Measurements from ENCODE around the gene SLC24A3. TPM values are rescaled to one million over a fixed set of nuclear protein-coding genes. Genes with fewer than 3 reads are reported as not detected.

The SLC24A3 gene
- total RNA-seq, 1 donor from 2014 or later: not detected

DNA sequence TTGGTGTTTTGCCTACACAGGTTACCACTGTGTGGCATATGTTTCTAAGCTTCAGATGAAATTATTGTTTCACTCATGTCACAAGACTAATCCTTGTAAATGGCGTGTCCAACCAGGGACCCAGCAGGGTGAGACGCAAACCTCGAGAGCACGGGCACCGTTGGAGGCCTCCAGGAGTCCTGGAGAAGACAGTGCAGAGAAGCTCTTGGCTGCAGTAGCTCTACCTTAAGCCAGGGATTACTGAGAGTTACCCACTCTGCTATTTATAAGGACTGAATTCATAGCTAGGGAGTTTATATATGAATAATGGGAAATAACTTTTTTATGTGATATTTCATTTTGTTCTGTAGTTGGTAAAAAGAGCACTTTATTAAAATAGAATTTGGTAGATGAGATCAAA, 137.4 kb downstream of the SLC24A3 start:
- Mint-ChIP-seq H3K27ac (no peak overlapping the region), H3K9me3 (no peaks in the 10 kb centered on the region), H3K4me1 (ENCODE audit: low read depth) (no peaks in the 10 kb centered on the region), H3K4me3 (ENCODE audit: low read depth) (no peak overlapping the region), H3K36me3 (ENCODE audit: low read depth) (no peaks in the 10 kb centered on the region), H3K27me3 (ENCODE audit: low read depth) (no peaks in the 10 kb centered on the region)
- no peak for DNase-seq (ENCODE audit: low spot score)
- intact Hi-C loops (cut with micrococcal nuclease): no loop called here

DNA sequence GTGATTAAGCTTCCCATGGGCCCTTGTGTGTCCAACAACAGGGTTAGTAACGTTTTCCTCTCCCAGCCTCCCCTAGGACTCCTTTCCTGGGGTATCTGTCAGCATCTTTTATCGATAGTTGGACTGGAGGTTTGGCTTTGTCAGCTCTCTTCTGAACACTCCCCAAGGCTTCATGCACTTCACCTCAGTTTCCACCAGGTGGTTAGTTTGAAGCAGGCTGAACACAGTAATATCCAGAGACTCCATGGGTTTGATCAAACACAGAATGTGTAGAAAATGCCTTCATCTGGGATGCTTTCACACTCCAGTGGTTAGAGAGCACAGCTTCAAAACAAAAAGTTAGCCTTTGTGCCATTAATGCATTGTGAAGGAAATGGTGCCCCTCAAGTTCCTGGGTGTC, 139.1 kb downstream of the SLC24A3 start:
- Mint-ChIP-seq H3K36me3 (ENCODE audit: low read depth) (no peaks in the 10 kb centered on the region), H3K27me3 (ENCODE audit: low read depth) (no peaks in the 10 kb centered on the region), H3K27ac (no peak overlapping the region), H3K4me3 (ENCODE audit: low read depth) (no peak overlapping the region), H3K9me3 (no peaks in the 10 kb centered on the region), H3K4me1 (ENCODE audit: low read depth) (no peaks in the 10 kb centered on the region)
- intact Hi-C loops (cut with micrococcal nuclease): no loop called here
- DNase-seq (ENCODE audit: low spot score): no peak

DNA sequence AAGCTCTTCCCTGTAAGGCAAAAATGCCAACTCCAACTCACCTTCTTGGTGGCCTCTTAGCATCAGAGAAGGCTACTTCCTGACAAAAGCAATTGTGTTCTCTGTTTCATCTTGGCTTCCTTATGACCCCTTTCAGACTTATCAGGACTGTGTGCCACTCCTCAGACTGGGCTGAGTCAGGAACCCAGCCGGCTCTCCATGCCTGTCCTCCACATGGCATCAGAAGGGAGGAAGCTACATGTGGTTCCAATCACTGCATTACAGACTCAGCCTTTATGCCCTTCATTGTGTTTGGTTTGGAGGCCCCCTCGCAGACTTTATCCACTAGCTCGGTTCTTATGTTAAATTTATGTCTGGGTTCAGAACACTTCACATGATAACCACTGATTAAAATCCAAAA, 142.5 kb downstream of the SLC24A3 start:
- Mint-ChIP-seq H3K4me1 (ENCODE audit: low read depth) (no peaks in the 10 kb centered on the region), H3K27me3 (ENCODE audit: low read depth) (no peaks in the 10 kb centered on the region), H3K36me3 (ENCODE audit: low read depth) (no peaks in the 10 kb centered on the region), H3K27ac (no peak overlapping the region), H3K9me3 (no peaks in the 10 kb centered on the region), H3K4me3 (ENCODE audit: low read depth) (no peak overlapping the region)
- intact Hi-C loops (cut with micrococcal nuclease): no loop called here
- no peak for DNase-seq (ENCODE audit: low spot score)

DNA sequence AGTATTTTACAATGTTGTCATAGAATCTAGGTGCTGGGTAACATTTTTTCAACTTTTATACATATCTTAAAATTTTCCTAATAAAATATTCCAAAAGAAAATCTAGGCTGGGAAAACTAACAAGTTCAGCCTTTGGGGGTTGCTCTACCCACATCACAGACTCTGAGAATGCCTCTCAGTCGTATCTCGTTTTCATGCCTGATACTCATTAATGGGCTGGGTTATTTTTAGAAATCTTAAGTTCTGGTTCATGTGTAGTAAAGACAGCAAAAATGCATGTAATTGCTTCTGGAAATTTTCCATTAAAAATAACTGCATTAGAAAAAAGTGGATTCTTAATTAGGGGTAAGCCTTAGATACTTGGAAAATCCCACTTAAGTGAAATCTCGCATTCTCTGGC, 149.3 kb downstream of the SLC24A3 start:
- intact Hi-C loops (cut with micrococcal nuclease): no loop called here
- no peaks in the 10 kb centered on the region for H3K9me3 Mint-ChIP-seq
- no peaks in the 10 kb centered on the region for H3K27me3 Mint-ChIP-seq (ENCODE audit: low read depth)

DNA sequence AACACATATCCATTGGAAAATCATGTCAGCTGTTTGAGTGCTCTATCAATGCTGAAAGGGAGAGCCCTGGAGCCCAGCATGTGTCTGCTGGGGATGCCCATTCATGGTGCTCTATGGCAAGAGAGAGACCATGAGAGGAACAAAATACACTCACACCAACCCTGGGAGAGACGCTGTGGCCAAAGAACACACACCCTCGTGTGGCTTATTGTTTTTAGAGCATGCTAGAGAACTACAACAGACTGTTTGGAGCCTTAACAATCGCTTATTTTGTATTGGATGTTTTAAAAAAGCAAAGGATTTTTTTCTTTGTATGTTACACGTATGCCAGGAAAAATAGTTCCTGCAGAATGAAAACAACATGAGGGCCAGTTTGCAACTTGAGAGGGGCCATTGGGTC, 151.0 kb downstream of the SLC24A3 start:
- no peaks in the 10 kb centered on the region for H3K9me3 Mint-ChIP-seq
- no peaks in the 10 kb centered on the region for H3K36me3 Mint-ChIP-seq (ENCODE audit: low read depth)
- intact Hi-C loops (cut with micrococcal nuclease): no loop called here
- H3K27me3 Mint-ChIP-seq (ENCODE audit: low read depth): no peaks in the 10 kb centered on the region
- no peak overlapping the region for H3K27ac Mint-ChIP-seq
- H3K4me3 Mint-ChIP-seq (ENCODE audit: low read depth): no peak overlapping the region
- DNase-seq (ENCODE audit: low spot score): no peak
- H3K4me1 Mint-ChIP-seq (ENCODE audit: low read depth): no peaks in the 10 kb centered on the region

More for the DNA sequence above, 149.3 kb downstream of the SLC24A3 start:
- no peak overlapping the region for H3K4me3 Mint-ChIP-seq (ENCODE audit: low read depth)
- no peaks in the 10 kb centered on the region for H3K36me3 Mint-ChIP-seq (ENCODE audit: low read depth)
- no peak overlapping the region for H3K27ac Mint-ChIP-seq
- no peaks in the 10 kb centered on the region for H3K4me1 Mint-ChIP-seq (ENCODE audit: low read depth)
- DNase-seq (ENCODE audit: low spot score): no peak

DNA sequence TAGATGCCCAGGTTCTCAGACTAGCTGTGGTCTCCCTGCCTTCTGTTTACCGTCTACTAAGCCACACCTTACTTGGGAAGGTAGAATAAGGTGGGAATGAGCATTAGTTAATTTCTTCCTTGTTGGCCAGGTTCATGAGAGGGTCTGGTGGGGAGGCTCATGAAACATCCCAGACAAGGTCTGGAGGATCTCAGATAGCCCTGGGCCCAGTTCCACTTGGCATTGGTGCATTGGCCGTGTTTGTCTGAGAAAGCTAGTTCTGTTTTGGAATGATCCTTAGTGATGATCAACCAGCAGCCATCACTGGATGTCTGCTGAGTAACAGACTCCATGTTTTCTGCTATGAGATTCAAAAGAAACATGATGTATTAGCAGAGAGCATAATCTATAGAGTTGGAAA, 155.1 kb downstream of the SLC24A3 start:
- Mint-ChIP-seq H3K4me1 (ENCODE audit: low read depth) (no peaks in the 10 kb centered on the region), H3K9me3 (no peaks in the 10 kb centered on the region), H3K36me3 (ENCODE audit: low read depth) (no peaks in the 10 kb centered on the region), H3K27ac (no peak overlapping the region), H3K4me3 (ENCODE audit: low read depth) (no peak overlapping the region), H3K27me3 (ENCODE audit: low read depth) (no peaks in the 10 kb centered on the region)
- intact Hi-C loops (cut with micrococcal nuclease): no loop called here
- DNase-seq (ENCODE audit: low spot score): no peak

DNA sequence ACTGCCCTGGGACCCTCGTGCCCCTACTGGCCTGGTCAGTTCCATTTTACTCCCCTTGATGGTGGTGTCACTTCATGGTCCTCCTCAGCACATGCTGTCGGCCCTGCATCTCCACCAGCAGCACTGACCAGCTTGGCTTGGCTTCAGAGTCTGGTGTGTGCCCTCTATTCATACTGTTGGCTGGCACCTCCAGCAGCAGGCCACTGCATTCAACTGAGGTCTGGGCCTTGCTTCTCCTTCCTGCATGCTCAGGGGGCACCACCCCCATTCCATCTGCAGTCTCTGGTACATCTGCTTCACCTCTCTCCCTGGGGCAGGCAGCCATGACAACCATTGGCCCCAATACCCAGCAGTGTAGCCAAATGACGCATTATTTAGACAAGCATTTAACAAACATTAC, 155.9 kb downstream of the SLC24A3 start:
- no peaks in the 10 kb centered on the region for H3K36me3 Mint-ChIP-seq (ENCODE audit: low read depth)
- H3K4me3 Mint-ChIP-seq (ENCODE audit: low read depth): no peak overlapping the region
- intact Hi-C loops (cut with micrococcal nuclease): no loop called here
- DNase-seq (ENCODE audit: low spot score): no peak
- no peaks in the 10 kb centered on the region for H3K27me3 Mint-ChIP-seq (ENCODE audit: low read depth)
- H3K27ac Mint-ChIP-seq: no peak overlapping the region
- H3K4me1 Mint-ChIP-seq (ENCODE audit: low read depth): no peaks in the 10 kb centered on the region
- no peaks in the 10 kb centered on the region for H3K9me3 Mint-ChIP-seq

DNA sequence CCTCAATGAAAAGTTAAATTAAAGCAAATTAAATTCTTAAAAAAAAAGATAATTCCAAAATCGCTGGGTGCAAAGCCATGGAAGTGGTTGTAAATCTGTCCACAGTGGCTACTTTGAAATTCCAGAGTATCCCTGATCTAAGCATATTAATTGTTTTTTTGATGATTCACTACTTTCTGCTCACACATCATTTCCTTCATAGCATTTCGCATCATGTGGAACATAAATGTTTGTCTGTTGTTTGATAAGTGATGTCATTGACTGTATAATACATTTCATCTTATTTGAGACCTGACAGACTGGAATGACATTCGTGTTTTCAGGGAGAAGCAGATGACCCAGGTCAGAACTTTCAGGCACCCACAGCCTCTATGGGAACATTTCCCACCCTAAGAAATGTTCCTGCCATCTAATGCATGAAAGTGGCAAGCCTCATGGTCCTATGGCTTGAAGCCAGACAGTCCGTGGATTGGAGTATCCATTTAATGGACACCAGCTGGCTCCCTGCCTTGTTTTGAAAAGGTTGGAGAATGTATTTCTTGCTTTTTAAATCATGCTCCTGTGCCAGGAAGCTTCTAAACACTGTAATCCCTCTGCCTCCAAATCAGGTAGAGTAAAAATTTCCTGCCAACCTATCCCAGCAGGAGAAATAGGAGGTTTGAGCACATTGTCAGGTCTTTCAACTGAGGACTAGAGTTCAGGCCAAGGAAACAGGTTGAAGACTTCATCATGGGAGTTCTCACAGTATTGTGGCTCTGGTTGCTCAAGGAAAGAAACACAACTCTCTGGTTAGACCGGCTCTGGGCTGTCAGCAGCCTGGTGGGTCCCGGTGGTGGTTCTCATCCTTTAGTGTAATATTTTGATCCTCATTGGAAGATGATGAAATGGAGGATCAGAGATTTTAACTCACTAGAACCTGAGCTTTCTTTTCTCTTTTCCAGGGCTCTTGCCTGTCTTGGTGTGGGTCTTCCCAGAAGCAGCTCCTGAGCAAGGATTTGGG, 157.9 kb downstream of the SLC24A3 start:
- Mint-ChIP-seq H3K4me3 (ENCODE audit: low read depth) (no peak overlapping the region), H3K36me3 (ENCODE audit: low read depth) (no peaks in the 10 kb centered on the region), H3K9me3 (no peaks in the 10 kb centered on the region), H3K27me3 (ENCODE audit: low read depth) (no peaks in the 10 kb centered on the region), H3K4me1 (ENCODE audit: low read depth) (no peaks in the 10 kb centered on the region), H3K27ac (no peak overlapping the region)
- intact Hi-C loops (cut with micrococcal nuclease): no loop called here
- DNase-seq (ENCODE audit: low spot score): no peak

DNA sequence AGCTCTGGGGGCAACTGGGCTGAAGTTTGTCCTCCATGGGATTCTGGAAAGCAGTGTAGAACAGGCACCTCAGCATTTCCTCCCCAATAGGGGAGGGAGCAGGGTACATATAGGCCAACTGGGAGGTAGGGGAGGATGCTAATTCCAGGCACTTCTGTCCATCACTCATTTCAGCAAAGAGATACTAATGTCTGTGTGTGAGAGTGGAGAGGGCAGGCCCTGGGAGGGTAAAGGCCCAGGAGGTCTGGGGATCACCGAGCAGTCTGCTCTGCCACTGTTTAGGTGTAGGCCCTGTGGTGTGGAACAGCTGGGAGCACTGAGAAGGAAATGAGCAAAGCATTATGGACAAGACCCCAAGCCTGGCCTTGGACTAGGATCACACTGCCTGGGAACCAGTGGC, 158.7 kb downstream of the SLC24A3 start:
- no peaks in the 10 kb centered on the region for H3K9me3 Mint-ChIP-seq
- H3K27me3 Mint-ChIP-seq (ENCODE audit: low read depth): no peaks in the 10 kb centered on the region
- H3K27ac Mint-ChIP-seq: no peak overlapping the region
- no peaks in the 10 kb centered on the region for H3K36me3 Mint-ChIP-seq (ENCODE audit: low read depth)
- intact Hi-C loops (cut with micrococcal nuclease): no loop called here
- no peak for DNase-seq (ENCODE audit: low spot score)
- H3K4me1 Mint-ChIP-seq (ENCODE audit: low read depth): no peaks in the 10 kb centered on the region
- no peak overlapping the region for H3K4me3 Mint-ChIP-seq (ENCODE audit: low read depth)

DNA sequence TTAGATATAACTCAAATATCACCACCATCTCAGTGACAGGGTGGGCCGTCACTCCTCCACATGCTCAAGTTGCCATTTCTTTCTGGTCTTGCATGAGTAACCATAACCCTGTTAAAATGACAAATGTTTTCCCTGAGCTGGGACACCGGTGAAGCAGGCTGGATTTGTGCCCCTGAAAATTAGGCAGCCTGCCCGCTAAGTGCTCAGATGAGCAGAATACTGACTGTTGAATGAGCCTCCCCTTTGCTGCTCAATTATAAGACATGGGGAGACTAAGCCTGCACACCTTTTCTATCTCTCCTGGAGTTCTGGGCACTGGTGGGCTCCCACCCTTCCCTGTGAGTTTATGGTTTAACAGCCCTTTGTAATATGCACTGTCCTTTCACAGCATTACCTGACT, 161.8 kb downstream of the SLC24A3 start:
- Mint-ChIP-seq H3K4me1 (ENCODE audit: low read depth) (no peaks in the 10 kb centered on the region), H3K9me3 (no peaks in the 10 kb centered on the region), H3K27ac (no peak overlapping the region), H3K4me3 (ENCODE audit: low read depth) (no peak overlapping the region), H3K36me3 (ENCODE audit: low read depth) (no peaks in the 10 kb centered on the region), H3K27me3 (ENCODE audit: low read depth) (no peaks in the 10 kb centered on the region)
- intact Hi-C loops (cut with micrococcal nuclease): no loop called here
- no peak for DNase-seq (ENCODE audit: low spot score)

DNA sequence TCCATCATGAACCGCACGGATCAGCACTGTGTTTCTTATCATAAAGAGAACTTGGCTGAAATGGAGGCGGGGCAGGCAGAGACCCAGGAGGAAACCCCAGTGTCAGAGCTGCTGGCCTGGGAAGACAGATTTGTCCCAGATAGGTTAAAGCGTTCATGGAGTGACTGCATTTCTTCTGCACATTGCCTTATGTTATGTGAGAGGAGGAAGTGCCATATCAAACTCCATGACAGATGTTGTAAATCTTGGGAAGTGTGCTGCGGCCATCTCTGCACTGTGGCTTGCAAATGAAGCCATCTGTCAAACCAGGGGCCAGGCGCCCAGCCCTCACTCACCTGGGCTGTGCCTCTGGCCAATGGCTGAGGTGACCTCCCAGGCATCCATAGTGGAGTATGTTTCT, 163.0 kb downstream of the SLC24A3 start:
- H3K9me3 Mint-ChIP-seq: no peaks in the 10 kb centered on the region
- H3K4me1 Mint-ChIP-seq (ENCODE audit: low read depth): no peaks in the 10 kb centered on the region
- H3K36me3 Mint-ChIP-seq (ENCODE audit: low read depth): no peaks in the 10 kb centered on the region
- intact Hi-C loops (cut with micrococcal nuclease): no loop called here
- H3K27me3 Mint-ChIP-seq (ENCODE audit: low read depth): no peaks in the 10 kb centered on the region
- no peak overlapping the region for H3K4me3 Mint-ChIP-seq (ENCODE audit: low read depth)
- no peak overlapping the region for H3K27ac Mint-ChIP-seq
- DNase-seq (ENCODE audit: low spot score): no peak

DNA sequence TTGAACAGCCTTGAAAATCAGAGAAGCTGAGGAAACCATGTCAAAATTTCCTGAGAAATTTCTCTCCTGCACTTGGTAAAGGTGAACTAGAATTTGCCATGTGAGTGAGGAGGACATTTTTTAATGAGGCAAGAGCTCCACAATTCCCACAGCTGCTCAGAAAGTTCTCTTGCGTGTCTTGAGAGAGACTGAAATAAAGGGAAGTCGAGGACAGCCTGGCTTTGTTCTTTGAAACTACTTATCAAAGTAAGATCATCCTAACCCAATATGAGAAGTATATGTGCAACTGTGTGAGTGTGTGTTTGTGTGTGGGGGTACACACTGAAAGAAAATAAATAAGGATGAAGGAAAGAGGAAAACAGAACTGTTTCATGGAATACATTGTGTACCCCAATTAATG, 163.4 kb downstream of the SLC24A3 start:
- no peaks in the 10 kb centered on the region for H3K27me3 Mint-ChIP-seq (ENCODE audit: low read depth)
- DNase-seq (ENCODE audit: low spot score): no peak
- no peaks in the 10 kb centered on the region for H3K4me1 Mint-ChIP-seq (ENCODE audit: low read depth)
- H3K4me3 Mint-ChIP-seq (ENCODE audit: low read depth): no peak overlapping the region
- intact Hi-C loops (cut with micrococcal nuclease): no loop called here
- H3K9me3 Mint-ChIP-seq: no peaks in the 10 kb centered on the region
- no peak overlapping the region for H3K27ac Mint-ChIP-seq
- no peaks in the 10 kb centered on the region for H3K36me3 Mint-ChIP-seq (ENCODE audit: low read depth)

DNA sequence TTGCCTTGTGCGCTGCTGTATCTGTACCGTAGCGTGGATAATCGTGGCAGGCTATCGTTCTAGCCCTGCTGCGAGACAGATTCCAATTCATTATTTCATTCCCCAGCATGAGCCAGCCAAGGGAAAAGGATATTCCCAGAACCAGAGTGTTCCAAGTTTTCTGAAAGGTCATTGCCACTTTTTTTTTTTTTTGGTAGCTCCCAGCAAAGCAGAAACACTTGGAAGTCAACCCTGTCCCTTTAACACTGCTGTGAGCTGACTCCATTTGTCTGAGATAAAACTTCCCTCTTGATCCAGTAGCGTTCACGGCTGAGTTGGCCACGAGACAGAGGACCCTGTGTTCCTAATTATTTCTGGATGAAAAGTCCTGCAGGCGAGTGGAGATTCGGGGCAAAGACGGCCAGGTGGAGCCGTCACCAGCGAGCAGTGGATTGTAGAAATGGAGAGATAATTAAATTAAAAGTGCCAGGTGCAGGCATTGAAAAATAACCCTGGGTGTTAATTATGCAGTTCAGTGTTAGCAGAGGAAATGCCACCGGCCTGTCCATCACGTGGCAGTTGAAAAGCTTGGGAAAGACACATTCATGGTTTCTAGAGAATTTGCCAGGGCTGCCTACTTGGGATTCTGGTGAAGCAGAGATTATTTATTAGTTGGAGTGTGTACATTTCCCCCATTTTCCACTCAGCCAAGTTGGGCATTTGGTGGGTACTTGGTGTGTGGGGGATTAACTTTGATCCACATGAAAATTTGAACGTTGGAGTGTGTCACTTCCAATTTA, 164.2 kb downstream of the SLC24A3 start:
- H3K27me3 Mint-ChIP-seq (ENCODE audit: low read depth): no peaks in the 10 kb centered on the region
- H3K36me3 Mint-ChIP-seq (ENCODE audit: low read depth): no peaks in the 10 kb centered on the region
- no peaks in the 10 kb centered on the region for H3K9me3 Mint-ChIP-seq
- intact Hi-C loops (cut with micrococcal nuclease): no loop called here
- no peak overlapping the region for H3K27ac Mint-ChIP-seq
- H3K4me1 Mint-ChIP-seq (ENCODE audit: low read depth): no peaks in the 10 kb centered on the region
- no peak for DNase-seq (ENCODE audit: low spot score)
- no peak overlapping the region for H3K4me3 Mint-ChIP-seq (ENCODE audit: low read depth)

Measured in activated T-helper 2 cell treated with anti-CD3 and anti-CD28 coated beads, Interferon-gamma antibody, Interleukin-2, Interleukin-4, amounts not matched to agents 10 μg/mL and 5 μg/mL and 100 μg/mL, durations not matched to agents 14 hours and 24 hours and 36 hours (primary cell).